GM13976 (cell line): ENCODE data around the gene CCDC6.

Experiments used
- DNase-seq: peaks from one replicate; pipeline ENCODE4 v3.0.0; 2012; ENCODE audit warnings: low spot score
- CTCF ChIP-seq: IDR thresholded peaks from 2 replicates; pipeline ENCODE4 v1.5.1; 2012; ENCODE audit warnings: borderline replicate concordance, mild to moderate bottlenecking; ENCODE audit not compliant: insufficient read depth; ENCODE audit errors: extremely low read depth, missing control alignments, control extremely low read depth
- in situ Hi-C: fragments of 300-500 bp; cut with MboI; formaldehyde crosslinking; loops from one replicate; pipeline ENCODE4 v1.12.0; 2022; ENCODE audit warnings: low sequenced_read_pairs, mixed read lengths, inconsistent platforms; ENCODE audit not compliant: unreplicated experiment

CCDC6 gene

DNA sequence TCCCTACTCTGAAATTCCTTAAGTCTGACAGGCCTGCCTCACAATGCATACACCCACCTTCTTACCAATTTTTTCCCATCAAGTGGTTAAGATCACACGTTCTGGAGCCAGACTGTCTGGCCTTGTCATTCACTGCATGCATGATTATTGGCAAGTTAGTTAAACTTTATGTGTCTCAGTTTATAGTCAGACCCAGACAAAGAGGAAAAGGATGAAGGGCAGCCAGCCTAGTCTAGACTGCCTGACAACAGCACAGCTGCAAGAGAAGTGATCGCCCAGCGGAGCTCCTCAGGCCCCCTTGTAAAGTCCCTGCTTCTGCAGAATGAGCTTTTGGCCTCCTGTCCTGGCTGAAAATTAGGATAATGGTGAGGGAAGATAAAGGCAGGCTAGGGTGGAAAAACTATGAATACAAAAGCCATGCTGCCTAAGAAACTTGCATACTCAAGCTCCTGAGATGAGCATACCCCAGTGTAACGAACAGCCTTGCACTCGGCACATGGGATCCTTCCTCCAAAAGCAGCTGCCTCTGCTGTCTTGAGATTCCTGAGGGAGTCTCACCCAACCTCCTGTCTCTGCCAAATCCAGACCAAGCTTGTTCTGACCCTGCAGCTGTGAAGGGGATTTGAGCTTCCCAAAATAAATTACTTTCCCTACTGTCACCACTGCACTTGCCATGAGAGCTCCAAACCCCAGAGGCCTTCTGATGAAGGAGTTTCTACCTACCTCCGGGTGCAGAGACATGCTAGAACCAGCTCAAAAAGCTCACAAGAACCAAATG is 126.4 kb downstream of the CCDC6 start:
- in situ Hi-C loops = no loop called here
- no peak for DNase-seq
- no peak for TF ChIP-seq CTCF

DNA sequence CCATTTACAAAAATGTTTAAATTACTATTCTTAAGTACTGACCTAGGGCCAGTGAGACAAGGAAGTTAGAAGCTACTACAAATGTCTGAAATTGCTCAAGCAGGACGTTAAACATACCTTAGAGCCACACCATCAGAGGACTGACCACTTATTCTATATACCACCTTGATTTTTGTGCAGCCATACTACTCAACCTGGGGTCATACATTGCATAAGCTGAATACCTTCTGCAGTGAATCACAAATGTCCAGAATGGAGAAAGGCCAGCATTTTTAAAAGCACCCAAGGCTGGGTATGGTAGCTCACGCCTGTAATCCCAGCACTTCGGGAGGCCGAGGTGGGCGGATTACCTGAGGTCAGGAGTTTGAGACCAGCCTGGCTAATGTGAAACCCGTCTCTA is 131.9 kb downstream of the CCDC6 start:
- no peak for DNase-seq
- TF ChIP-seq CTCF = no peak

DNA sequence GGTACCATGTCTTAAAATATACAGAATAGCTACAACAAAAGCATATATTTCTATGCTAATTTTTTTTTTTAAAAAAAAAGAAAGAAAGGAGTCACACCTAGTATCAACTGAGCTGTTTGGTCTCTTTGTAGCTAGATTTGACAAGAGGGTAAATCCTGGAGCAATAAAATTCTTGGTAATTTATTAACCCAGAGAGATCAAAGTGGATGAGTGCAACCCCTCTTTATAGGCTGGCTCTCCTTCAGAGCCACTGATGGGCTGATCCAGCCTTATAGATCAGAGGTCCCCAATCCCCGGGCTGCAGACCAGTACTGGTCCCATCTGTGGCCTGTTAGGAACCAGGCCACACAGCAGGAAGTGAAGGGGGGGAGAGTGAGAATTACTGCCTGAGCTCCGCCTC is 133.3 kb downstream of the CCDC6 start:
- in situ Hi-C loops = no loop called here
- DNase-seq = no peak
- TF ChIP-seq CTCF = no peak

More for the DNA sequence above, 131.9 kb downstream of the CCDC6 start:
- in situ Hi-C loops = no loop called here

DNA sequence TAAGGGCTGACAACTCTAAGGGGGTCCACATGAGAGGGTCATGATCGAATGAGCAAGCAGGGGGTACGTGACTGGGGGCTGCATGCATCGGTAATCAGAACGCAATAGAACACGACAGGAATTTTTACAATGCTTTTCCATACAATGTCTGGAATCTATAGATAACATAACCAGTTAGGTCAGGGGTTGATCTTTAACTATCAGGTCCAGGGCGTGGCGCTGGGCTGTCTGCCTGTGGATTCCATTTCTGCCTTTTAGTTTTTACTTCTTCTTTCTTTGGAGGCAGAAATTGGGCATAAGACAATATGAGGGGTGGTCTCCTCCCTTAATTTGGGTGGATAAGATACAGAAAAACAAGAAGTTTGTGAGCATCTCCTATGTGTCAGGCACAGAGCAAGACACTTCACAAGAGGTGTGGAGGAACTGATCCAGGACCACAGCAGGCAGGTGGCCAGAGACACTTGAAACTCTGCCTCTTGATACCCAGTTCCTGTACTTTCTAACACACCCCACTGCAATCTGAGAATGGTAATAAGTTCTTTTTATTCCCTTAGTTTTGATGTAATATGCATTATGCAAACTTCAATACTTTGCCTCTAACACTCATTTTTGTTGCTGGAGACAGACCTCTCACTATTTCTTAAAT is 135.1 kb downstream of the CCDC6 start:
- DNase-seq = no peak
- no peak for TF ChIP-seq CTCF
- in situ Hi-C loops = no loop called here

DNA sequence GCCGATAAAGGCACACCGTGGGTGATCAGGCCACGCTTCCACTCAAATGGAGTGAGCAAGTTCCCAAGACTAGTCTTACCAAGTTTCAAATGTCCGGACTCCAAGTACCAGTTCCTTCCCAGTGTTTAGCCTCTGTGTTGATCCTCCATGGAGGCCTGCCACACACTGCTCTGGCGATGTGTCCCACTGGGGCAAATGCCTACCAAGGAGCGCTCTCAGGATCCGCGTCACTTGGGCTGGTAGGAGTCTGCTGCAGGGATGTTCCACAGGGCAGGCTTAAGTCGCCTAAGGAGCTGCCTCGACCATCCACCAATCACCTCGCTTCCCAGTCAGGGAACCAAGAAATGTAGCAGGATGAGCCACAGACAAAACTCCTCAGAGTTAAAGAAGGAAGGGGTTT is 135.7 kb downstream of the CCDC6 start:
- in situ Hi-C loops = no loop called here
- DNase-seq = no peak
- no peak for TF ChIP-seq CTCF

GRCh38 chr10:59762505-59762904 is 143.9 kb downstream of the CCDC6 start:
- in situ Hi-C loops = no loop called here
- no peak for DNase-seq
- no peak for TF ChIP-seq CTCF
